RCC 7860 (cell line): ENCODE data around the gene RPS19.
"Not testable (repeated sequence)": the region's sequence is repeated elsewhere in the genome, so short reads cannot be mapped to it uniquely, and the experiment has no call there.

Experiments used
- DNase-seq: peaks from one replicate; pipeline ENCODE4 v3.0.0-alpha.2; 2015; ENCODE audit warnings: low spot score
- FAIRE-seq: peaks from 2 replicates; lab custom pipeline; 2012; peaks lifted over from hg19 to GRCh38; lab: Jason Lieb, UNC

Gene RPS19

GRCh38 chr19:41912899-41913537 lies 53.0 kb downstream of the RPS19 start:
- no peak for FAIRE-seq
- DNase-seq: no peak

GRCh38 chr19:41913538-41914423 lies 53.7 kb downstream of the RPS19 start:
- DNase-seq: no peak
- no peak for FAIRE-seq

- not testable (repeated sequence) for DNase-seq, FAIRE-seq
These were observed 54.4 kb downstream of the RPS19 start for GRCh38 chr19:41914424-41914834.

- no peak for DNase-seq
These were observed 55.1 kb downstream of the RPS19 start for GRCh38 chr19:41915021-41915775.

GRCh38 chr19:41915776-41916414 lies 55.8 kb downstream of the RPS19 start:
- no peak for DNase-seq
- no peak for FAIRE-seq

More at GRCh38 chr19:41915021-41915775, 55.1 kb downstream of the RPS19 start:
- no peak for FAIRE-seq

- FAIRE-seq: no peak
These were observed 57.6 kb downstream of the RPS19 start for GRCh38 chr19:41917676-41918075.

GRCh38 chr19:41918095-41918494 lies 58.0 kb downstream of the RPS19 start:
- DNase-seq: no peak
- no peak for FAIRE-seq

More at GRCh38 chr19:41917676-41918075, 57.6 kb downstream of the RPS19 start:
- no peak for DNase-seq

GRCh38 chr19:41918653-41919244 lies 58.7 kb downstream of the RPS19 start:
- FAIRE-seq (no peak), DNase-seq (no peak)

- FAIRE-seq (no peak), DNase-seq (no peak)
These were observed 60.1 kb downstream of the RPS19 start for GRCh38 chr19:41919948-41920712.

GRCh38 chr19:41920882-41921576 lies 61.0 kb downstream of the RPS19 start:
- FAIRE-seq: no peak

GRCh38 chr19:41921577-41922576 lies 61.8 kb downstream of the RPS19 start:
- DNase-seq (no peak), FAIRE-seq (no peak)

More at GRCh38 chr19:41920882-41921576, 61.0 kb downstream of the RPS19 start:
- no peak for DNase-seq
